ENCODE results near the gene C9orf78. TPM values are rescaled to one million over a fixed set of nuclear protein-coding genes. Genes with fewer than 3 reads are reported as not detected.

C9orf78 gene
- total and polyA plus RNA-seq, 2 experiments from 2014 or later, result 43.8 to 47.9 TPM

DNA sequence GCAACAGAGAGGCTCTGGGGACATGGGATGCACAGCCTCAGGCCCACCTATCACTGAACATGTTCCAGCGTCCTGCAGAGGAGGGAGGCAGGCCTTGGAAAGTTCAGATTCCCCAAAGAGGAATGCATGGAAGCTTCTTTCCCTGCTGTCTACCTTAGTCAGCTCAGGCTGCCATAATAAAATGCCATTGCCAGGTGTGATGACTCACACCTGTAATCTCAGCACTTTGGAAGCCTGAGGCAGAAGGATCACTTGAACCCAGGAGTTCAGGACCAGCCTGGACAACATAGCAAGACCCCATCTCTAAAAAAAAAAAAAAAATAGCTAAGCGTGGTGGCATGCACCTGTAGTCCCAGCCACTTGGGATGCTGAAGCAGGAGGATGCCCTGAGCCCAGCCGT, 56.6 kb downstream of the C9orf78 start:
- H3K79me2 ChIP-seq, result no peaks in the 10 kb centered on the region
- H3K4me3 ChIP-seq, result no peak overlapping the region
- H2AFZ ChIP-seq, result no peak overlapping the region
- H3K27me3 ChIP-seq, result no peaks in the 10 kb centered on the region
- TF ChIP-seq EZH2 (IDR thresholded peaks at IDR 0.05; ENCODE audit: borderline replicate concordance) (no peak), EZH2phosphoT487 (IDR thresholded peaks at IDR 0.05; ENCODE audit: low read depth, severe bottlenecking, unreplicated experiment) (no peak)
- TF ChIP-seq, protein P1, sequence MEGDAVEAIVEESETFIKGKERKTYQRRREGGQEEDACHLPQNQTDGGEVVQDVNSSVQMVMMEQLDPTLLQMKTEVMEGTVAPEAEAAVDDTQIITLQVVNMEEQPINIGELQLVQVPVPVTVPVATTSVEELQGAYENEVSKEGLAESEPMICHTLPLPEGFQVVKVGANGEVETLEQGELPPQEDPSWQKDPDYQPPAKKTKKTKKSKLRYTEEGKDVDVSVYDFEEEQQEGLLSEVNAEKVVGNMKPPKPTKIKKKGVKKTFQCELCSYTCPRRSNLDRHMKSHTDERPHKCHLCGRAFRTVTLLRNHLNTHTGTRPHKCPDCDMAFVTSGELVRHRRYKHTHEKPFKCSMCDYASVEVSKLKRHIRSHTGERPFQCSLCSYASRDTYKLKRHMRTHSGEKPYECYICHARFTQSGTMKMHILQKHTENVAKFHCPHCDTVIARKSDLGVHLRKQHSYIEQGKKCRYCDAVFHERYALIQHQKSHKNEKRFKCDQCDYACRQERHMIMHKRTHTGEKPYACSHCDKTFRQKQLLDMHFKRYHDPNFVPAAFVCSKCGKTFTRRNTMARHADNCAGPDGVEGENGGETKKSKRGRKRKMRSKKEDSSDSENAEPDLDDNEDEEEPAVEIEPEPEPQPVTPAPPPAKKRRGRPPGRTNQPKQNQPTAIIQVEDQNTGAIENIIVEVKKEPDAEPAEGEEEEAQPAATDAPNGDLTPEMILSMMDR (IDR thresholded peaks at IDR 0.05; ENCODE audit: poor library complexity), result no peak
- no peaks in the 10 kb centered on the region for H3K9me3 ChIP-seq (ENCODE audit: low read depth)
- no peak overlapping the region for H3K4me2 ChIP-seq
- DNase-seq (ENCODE audit: low spot score), result no peak
- H3K9me2 ChIP-seq (replicated peaks; ENCODE audit: insufficient read depth), result no peaks in the 10 kb centered on the region
- 83% methylated on average over 3 of the region's 3 CpGs for WGBS (ENCODE audit: low lambda C conversion rate, missing lambda C conversion rate)
- no peaks in the 10 kb centered on the region for H4K20me1 ChIP-seq (ENCODE audit: insufficient read depth, poor library complexity, severe bottlenecking)
- H3K4me1 ChIP-seq (ENCODE audit: insufficient read depth), result peaks cover 15% of the 10 kb centered on the region
- H3K36me3 ChIP-seq (replicated peaks; ENCODE audit: insufficient read depth, low read depth), result no peaks in the 10 kb centered on the region
- H3K27ac ChIP-seq, result peak overlapping the region; percentile 93

DNA sequence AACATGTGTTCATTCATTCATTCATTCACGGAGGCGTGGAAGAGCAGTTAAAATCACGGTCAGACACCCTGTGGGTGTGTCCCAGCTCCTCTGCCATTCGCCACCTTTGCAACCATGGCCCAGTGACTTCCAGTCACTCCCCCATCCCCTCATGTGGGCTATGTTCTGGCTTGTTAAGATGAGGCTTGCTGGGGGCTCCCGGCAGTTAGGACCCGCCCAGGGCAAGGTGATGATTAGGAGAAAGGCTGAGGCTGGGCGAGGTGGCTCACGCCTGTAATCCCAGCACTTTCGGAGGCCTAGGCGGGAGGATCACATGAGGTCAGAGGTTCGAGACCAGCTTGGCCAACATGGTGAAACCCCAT, 57.3 kb downstream of the C9orf78 start:
- no peak overlapping the region for H2AFZ ChIP-seq
- TF ChIP-seq EZH2 (IDR thresholded peaks at IDR 0.05; ENCODE audit: borderline replicate concordance), result no peak
- TF ChIP-seq, protein P1 (IDR thresholded peaks at IDR 0.05; ENCODE audit: poor library complexity), result no peak
- no peak for TF ChIP-seq EZH2phosphoT487 (IDR thresholded peaks at IDR 0.05; ENCODE audit: low read depth, severe bottlenecking, unreplicated experiment)
- H3K27me3 ChIP-seq, result no peaks in the 10 kb centered on the region
- peaks cover 15% of the 10 kb centered on the region for H3K4me1 ChIP-seq (ENCODE audit: insufficient read depth)
- H3K79me2 ChIP-seq, result no peaks in the 10 kb centered on the region
- DNase-seq (ENCODE audit: low spot score), result no peak
- 82% methylated on average over 11 of the region's 11 CpGs for WGBS (ENCODE audit: low lambda C conversion rate, missing lambda C conversion rate)
- H3K27ac ChIP-seq, result peak overlapping the region; percentile 93
- no peaks in the 10 kb centered on the region for H3K9me3 ChIP-seq (ENCODE audit: low read depth)
- peak overlapping the region; percentile 57 for H3K4me2 ChIP-seq
- H3K9me2 ChIP-seq (replicated peaks; ENCODE audit: insufficient read depth), result no peaks in the 10 kb centered on the region
- no peaks in the 10 kb centered on the region for H3K36me3 ChIP-seq (replicated peaks; ENCODE audit: insufficient read depth, low read depth)
- no peak overlapping the region for H3K4me3 ChIP-seq
- no peaks in the 10 kb centered on the region for H4K20me1 ChIP-seq (ENCODE audit: insufficient read depth, poor library complexity, severe bottlenecking)

Small RNAs within 50 kb of the gene (microRNA-seq; reads per million reads assigned to microRNA genes)
- gene MIR6855, result not detected

Small RNAs within 50 kb of the gene (small RNA-seq; reads per million reads assigned to genes)
- not detected for gene MIR6855

Other genes with a start within 250 kb of the C9orf78 start
- gene C9orf50, start 214.2 kb downstream of the C9orf78 start, total RNA-seq, result not detected in 2 replicates
- 0.86 TPM in 1 of 2 replicates, not detected in the other for gene C9orf50, start 214.2 kb downstream of the C9orf78 start, polyA plus RNA-seq
- 20.8 and 32.5 TPM in 2 replicates for gene NTMT1, start 209.1 kb downstream of the C9orf78 start, total RNA-seq
- 66.9 and 81.4 TPM in 2 replicates for gene NTMT1, start 209.1 kb downstream of the C9orf78 start, polyA plus RNA-seq
- 10.5 and 14.2 TPM in 2 replicates for gene ASB6, start 193.1 kb downstream of the C9orf78 start, total RNA-seq
- 10.7 and 15.5 TPM in 2 replicates for gene ASB6, start 193.1 kb downstream of the C9orf78 start, polyA plus RNA-seq
- gene PRRX2, start 169.6 kb downstream of the C9orf78 start, total RNA-seq, result 5.7 and 9.7 TPM in 2 replicates
- gene PRRX2, start 169.6 kb downstream of the C9orf78 start, polyA plus RNA-seq, result 14.0 and 23.0 TPM in 2 replicates
- gene PTGES, start 82.2 kb downstream of the C9orf78 start, total RNA-seq, result 17.1 and 26.4 TPM in 2 replicates
- 94.9 and 103 TPM in 2 replicates for gene PTGES, start 82.2 kb downstream of the C9orf78 start, polyA plus RNA-seq
- 28.1 and 34.6 TPM in 2 replicates for gene TOR1B, start 32.1 kb downstream of the C9orf78 start, total RNA-seq
- 7.7 and 11.5 TPM in 2 replicates for gene TOR1B, start 32.1 kb downstream of the C9orf78 start, polyA plus RNA-seq
- gene TOR1A, start 11.1 kb downstream of the C9orf78 start, total RNA-seq, result 38.7 and 44.8 TPM in 2 replicates
- 40.2 and 50.4 TPM in 2 replicates for gene TOR1A, start 11.1 kb downstream of the C9orf78 start, polyA plus RNA-seq
- gene USP20, start 183 bp upstream of the C9orf78 start, total RNA-seq, result 10.6 and 11.2 TPM in 2 replicates
- gene USP20, start 183 bp upstream of the C9orf78 start, polyA plus RNA-seq, result 25.3 and 29.0 TPM in 2 replicates
- gene FNBP1, start 207.9 kb upstream of the C9orf78 start, total RNA-seq, result 16.4 and 19.5 TPM in 2 replicates
- gene FNBP1, start 207.9 kb upstream of the C9orf78 start, polyA plus RNA-seq, result 21.0 and 24.6 TPM in 2 replicates
- gene GPR107, start 218.6 kb upstream of the C9orf78 start, total RNA-seq, result 23.5 and 25.6 TPM in 2 replicates
- gene GPR107, start 218.6 kb upstream of the C9orf78 start, polyA plus RNA-seq, result 10.6 and 10.7 TPM in 2 replicates